DND-41 (cell line): ENCODE measurements around the gene ISCU.

Source experiments
- CTCF ChIP-seq: IDR thresholded peaks from 2 replicates; pipeline ENCODE4 v1.5.1; 2012; ENCODE audit warnings: borderline replicate concordance, low read length, moderate library complexity, mild to moderate bottlenecking; ENCODE audit not compliant: poor library complexity, severe bottlenecking; ENCODE audit errors: extremely low read depth
- EZH2 ChIP-seq: IDR thresholded peaks from 3 replicates; pipeline ENCODE4 v1.6.1; 2012; ENCODE audit warnings: borderline replicate concordance, low read depth, mild to moderate bottlenecking, moderate library complexity, low read length, inconsistent platforms; ENCODE audit not compliant: severe bottlenecking

GRCh38 chr12:108531929-108532848, 30.2 kb upstream of the ISCU start:
- TF ChIP-seq EZH2 (no peak), CTCF (no peak)
